GM18519 (cell line): ENCODE results near the gene CCNDBP1.
"Not testable (repeated sequence)": the region's sequence is repeated elsewhere in the genome, so short reads cannot be mapped to it uniquely, and the experiment has no call there.

Source experiments
- ATAC-seq: cut with Tn5 transposase; IDR thresholded peaks from one replicate; pipeline ENCODE4 v1.9.1; 2021; ENCODE audit warnings: mild to moderate bottlenecking, moderate library complexity; ENCODE audit not compliant: unreplicated experiment, low FRiP score

CCNDBP1 gene

GRCh38 chr15:43214169-43214568 is 29.0 kb downstream of the CCNDBP1 start:
- no peak for ATAC-seq

- ATAC-seq, result no peak
These were observed 29.5 kb downstream of the CCNDBP1 start for GRCh38 chr15:43214592-43215295.

GRCh38 chr15:43215961-43216360 is 30.8 kb downstream of the CCNDBP1 start:
- ATAC-seq, result no peak

GRCh38 chr15:43218908-43219706 is 33.9 kb downstream of the CCNDBP1 start:
- ATAC-seq, result no peak

- no peak for ATAC-seq
These were observed 35.0 kb downstream of the CCNDBP1 start for GRCh38 chr15:43219929-43220928.

- ATAC-seq, result no peak
These were observed 35.8 kb downstream of the CCNDBP1 start, which contains the start of gene EPB42 for GRCh38 chr15:43220991-43221403. TSS of gene EPB42 (minus strand) at chr15:43221018. CDS start at chr15:43220825, 193 bp downstream.

GRCh38 chr15:43221422-43221821 is 36.2 kb downstream of the CCNDBP1 start:
- ATAC-seq, result no peak

GRCh38 chr15:43225201-43225949 is 40.2 kb downstream of the CCNDBP1 start:
- no peak for ATAC-seq

GRCh38 chr15:43225950-43226255 is 40.7 kb downstream of the CCNDBP1 start:
- ATAC-seq, result not testable (repeated sequence)

- no peak for ATAC-seq
These were observed 41.5 kb downstream of the CCNDBP1 start for GRCh38 chr15:43226436-43227305.

- ATAC-seq, result no peak
These were observed 44.8 kb downstream of the CCNDBP1 start for GRCh38 chr15:43229977-43230376.

- ATAC-seq, result no peak
These were observed 45.5 kb downstream of the CCNDBP1 start for GRCh38 chr15:43230640-43231115.

GRCh38 chr15:43232289-43232874 is 47.2 kb downstream of the CCNDBP1 start:
- no peak for ATAC-seq

- no peak for ATAC-seq
These were observed 50.3 kb downstream of the CCNDBP1 start for GRCh38 chr15:43235536-43235935.

- no peak for ATAC-seq
These were observed 52.8 kb downstream of the CCNDBP1 start for GRCh38 chr15:43237842-43238470.

- ATAC-seq, result no peak
These were observed 53.5 kb downstream of the CCNDBP1 start for GRCh38 chr15:43238671-43239131.

GRCh38 chr15:43239732-43240491 is 54.7 kb downstream of the CCNDBP1 start:
- ATAC-seq, result no peak
